Measurements from ENCODE around the gene LTBP2. TPM values are rescaled to one million over a fixed set of nuclear protein-coding genes. Genes with fewer than 3 reads are reported as not detected.

LTBP2 gene
- total and polyA plus RNA-seq, 7 donors: 2.4 to 51.4 (median 11.8) TPM

DNA sequence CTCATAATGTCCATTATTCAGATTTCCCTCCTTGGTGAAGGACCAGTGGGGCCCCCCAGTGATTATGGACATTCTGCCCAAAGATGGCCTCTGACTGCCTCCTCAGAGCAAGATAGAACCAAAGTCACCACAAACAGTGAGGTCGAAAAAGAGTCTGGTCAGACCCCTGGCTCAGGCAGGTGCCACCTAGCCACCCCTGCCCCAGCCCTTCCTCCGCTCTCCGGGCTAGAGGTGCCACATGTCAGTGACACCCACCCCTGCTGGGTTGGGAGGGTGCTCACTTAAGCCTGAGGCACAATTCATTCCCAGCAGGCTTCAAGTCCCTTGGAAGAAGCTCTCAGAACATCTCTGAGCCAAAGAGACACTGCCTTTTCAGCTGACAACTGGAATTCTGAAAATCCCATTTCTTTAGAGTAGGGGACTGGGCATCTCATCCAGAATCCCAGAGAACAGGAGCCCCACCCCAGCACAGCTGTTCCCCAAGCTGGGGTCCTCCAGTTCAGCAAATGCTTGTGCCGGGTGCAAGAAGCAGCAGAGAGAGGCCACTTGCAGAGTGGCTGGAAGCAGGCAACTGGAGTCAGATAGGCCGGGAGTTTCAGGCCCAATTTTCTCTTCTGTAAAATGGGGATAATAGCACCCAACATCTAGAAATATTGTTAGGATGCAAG lies 68.1 kb downstream of the LTBP2 start:
- H3K36me3 ChIP-seq (ENCODE audit: insufficient read depth in 1 of 2, low read depth in 1 of 2): no peaks in the 10 kb centered on the region
- TF ChIP-seq, protein P1, sequence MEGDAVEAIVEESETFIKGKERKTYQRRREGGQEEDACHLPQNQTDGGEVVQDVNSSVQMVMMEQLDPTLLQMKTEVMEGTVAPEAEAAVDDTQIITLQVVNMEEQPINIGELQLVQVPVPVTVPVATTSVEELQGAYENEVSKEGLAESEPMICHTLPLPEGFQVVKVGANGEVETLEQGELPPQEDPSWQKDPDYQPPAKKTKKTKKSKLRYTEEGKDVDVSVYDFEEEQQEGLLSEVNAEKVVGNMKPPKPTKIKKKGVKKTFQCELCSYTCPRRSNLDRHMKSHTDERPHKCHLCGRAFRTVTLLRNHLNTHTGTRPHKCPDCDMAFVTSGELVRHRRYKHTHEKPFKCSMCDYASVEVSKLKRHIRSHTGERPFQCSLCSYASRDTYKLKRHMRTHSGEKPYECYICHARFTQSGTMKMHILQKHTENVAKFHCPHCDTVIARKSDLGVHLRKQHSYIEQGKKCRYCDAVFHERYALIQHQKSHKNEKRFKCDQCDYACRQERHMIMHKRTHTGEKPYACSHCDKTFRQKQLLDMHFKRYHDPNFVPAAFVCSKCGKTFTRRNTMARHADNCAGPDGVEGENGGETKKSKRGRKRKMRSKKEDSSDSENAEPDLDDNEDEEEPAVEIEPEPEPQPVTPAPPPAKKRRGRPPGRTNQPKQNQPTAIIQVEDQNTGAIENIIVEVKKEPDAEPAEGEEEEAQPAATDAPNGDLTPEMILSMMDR (IDR thresholded peaks at IDR 0.05): no peak
- ATAC-seq: no peak
- WGBS, 3 donors: 93 to 96% (median 94%) methylated on average over 5 of the region's 5 CpGs
- H3K4me3 ChIP-seq: no peak overlapping the region
- H3K9me3 ChIP-seq: no peaks in the 10 kb centered on the region
- no peak overlapping the region for H3K27ac ChIP-seq
- H3K4me1 ChIP-seq: peaks cover 12% of the 10 kb centered on the region
- intact Hi-C loops (cut with DNase I): no loop called here
- no peak for DNase-seq
- H3K27me3 ChIP-seq (ENCODE audit: insufficient read depth in 3 of 3, low read length in 2 of 3): peaks cover 0 to 7% (median 3%) of the 10 kb centered on the region in 3 donors

DNA sequence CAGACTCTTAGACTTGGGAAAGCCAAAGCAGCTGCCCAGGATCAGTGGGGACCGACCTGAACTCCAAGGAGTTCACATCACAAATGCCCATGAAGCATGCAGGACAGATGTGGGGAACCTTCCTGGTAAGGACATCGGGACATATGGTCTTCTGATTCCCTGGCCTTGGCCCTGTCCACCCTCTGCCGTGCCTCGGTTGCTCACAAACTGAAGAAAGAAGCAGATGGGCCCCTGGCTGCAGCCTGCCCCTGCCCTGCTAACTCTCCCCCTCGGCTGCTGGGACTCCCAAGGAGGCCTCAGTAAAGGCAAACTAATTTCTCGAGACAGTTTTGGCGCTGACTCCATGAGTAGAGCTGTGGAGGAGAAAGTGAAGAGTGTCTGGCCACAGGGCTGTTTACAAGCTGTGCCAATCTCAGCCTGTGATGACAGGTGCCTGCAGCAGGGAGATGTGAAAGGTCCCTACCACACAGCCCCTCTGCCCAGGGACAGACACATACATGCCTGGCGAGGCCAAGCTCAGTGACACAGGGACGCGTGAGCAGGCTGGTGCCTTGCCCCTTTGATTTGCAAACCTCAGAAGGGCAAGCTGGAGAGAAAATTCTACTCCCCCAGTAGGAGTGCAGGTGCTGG lies 69.9 kb downstream of the LTBP2 start:
- DNase-seq (peak in 1 of 2 donors; percentile 26), ATAC-seq (no peak)
- Histone ChIP-seq H3K36me3 (ENCODE audit: insufficient read depth in 1 of 2, low read depth in 1 of 2) (no peaks in the 10 kb centered on the region), H3K27ac (no peak overlapping the region), H3K9me3 (no peaks in the 10 kb centered on the region), H3K4me3 (no peak overlapping the region), H3K27me3 (ENCODE audit: insufficient read depth in 3 of 3, low read length in 2 of 3) (peaks cover 0 to 7% (median 3%) of the 10 kb centered on the region in 3 donors), H3K4me1 (no peaks in the 10 kb centered on the region)
- intact Hi-C loops (cut with DNase I): no loop called here
- 81 to 89% (median 85%) methylated on average over 10 of the region's 10 CpGs for WGBS, 3 donors
- TF ChIP-seq, protein P1 (IDR thresholded peaks at IDR 0.05): no peak

DNA sequence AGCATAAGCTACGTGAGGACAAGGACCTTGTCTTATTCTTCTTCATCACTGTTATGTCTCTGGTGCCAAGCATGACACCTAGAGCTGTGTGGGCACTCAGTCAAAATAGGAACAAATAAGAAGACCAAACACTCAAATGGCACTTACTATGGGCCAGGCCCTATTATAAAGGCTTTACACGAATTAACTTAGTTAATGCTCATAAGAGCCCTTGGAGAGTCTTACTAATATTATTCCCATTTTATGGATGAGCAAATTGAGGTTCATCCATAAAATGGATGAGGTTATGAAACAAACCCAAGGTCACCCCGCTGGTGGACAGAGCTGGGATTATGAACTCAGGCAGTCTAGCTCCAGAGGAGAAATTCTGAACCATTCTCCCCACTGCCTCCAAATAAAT lies 70.8 kb downstream of the LTBP2 start:
- ATAC-seq: no peak
- Histone ChIP-seq H3K9me3 (no peaks in the 10 kb centered on the region), H3K27me3 (ENCODE audit: insufficient read depth in 3 of 3, low read length in 2 of 3) (peaks cover 0 to 7% (median 3%) of the 10 kb centered on the region in 3 donors), H3K4me1 (no peaks in the 10 kb centered on the region), H3K4me3 (no peak overlapping the region), H3K27ac (no peak overlapping the region), H3K36me3 (ENCODE audit: insufficient read depth in 1 of 2, low read depth in 1 of 2) (no peaks in the 10 kb centered on the region)
- WGBS, 3 donors: 91 to 97% (median 92%) methylated on average over 3 of the region's 3 CpGs
- no peak for DNase-seq
- TF ChIP-seq, protein P1 (IDR thresholded peaks at IDR 0.05): no peak
- intact Hi-C loops (cut with DNase I): no loop called here

DNA sequence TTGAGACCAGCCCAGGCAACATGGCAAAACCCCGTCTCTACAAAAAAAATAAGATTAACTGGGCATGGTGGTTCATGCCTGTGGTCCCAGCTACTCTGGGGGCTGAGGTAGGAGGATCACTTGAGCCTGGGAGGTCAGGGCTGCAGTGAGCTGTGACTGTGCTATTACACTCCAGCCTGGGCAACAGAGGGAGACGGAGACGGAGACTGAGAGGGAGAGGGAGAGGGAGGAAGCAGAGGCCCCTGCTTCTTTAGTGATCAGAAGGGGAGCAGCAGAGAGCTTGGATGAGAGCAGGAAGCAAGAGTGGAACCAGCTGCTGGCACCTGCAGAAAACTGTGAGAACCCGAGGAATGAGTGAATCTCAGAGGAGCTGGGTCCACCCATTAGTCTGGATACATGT lies 72.5 kb downstream of the LTBP2 start:
- Histone ChIP-seq H3K9me3 (no peaks in the 10 kb centered on the region), H3K4me1 (no peaks in the 10 kb centered on the region), H3K36me3 (ENCODE audit: insufficient read depth in 1 of 2, low read depth in 1 of 2) (no peaks in the 10 kb centered on the region), H3K27ac (no peak overlapping the region), H3K4me3 (no peak overlapping the region), H3K27me3 (ENCODE audit: insufficient read depth in 3 of 3, low read length in 2 of 3) (peaks cover 0 to 4% (median 3%) of the 10 kb centered on the region in 3 donors)
- peak in 1 of 2 donors; percentile 35 for DNase-seq
- intact Hi-C loops (cut with DNase I): no loop called here
- no peak for ATAC-seq
- WGBS, 3 donors: 74 to 86% (median 80%) methylated on average over 4 of the region's 4 CpGs
- TF ChIP-seq, protein P1 (IDR thresholded peaks at IDR 0.05): no peak
